Activated CD4-positive, alpha-beta T cell treated with anti-CD3 and anti-CD28 coated beads, Interleukin-2, amount 10 ng/mL, durations not matched to agents 24 days and 14 days (primary cell): ENCODE results near the gene GTSE1. TPM values are rescaled to one million over a fixed set of nuclear protein-coding genes. Genes with fewer than 3 reads are reported as not detected.

ENCODE experiments used
- DNase-seq: peaks from one replicate; pipeline ENCODE4 v3.0.0; 2022
- H3K27ac Mint-ChIP-seq: one replicate; pipeline ENCODE4 v1.8.0; 2022; ENCODE audit warnings: mild to moderate bottlenecking, mixed read lengths
- H3K27me3 Mint-ChIP-seq: one replicate; pipeline ENCODE4 v1.8.0; 2022; ENCODE audit warnings: mixed read lengths
- H3K36me3 Mint-ChIP-seq: one replicate; pipeline ENCODE4 v1.8.0; 2022; ENCODE audit warnings: low read depth, mild to moderate bottlenecking, mixed read lengths
- H3K4me1 Mint-ChIP-seq: one replicate; pipeline ENCODE4 v1.8.0; 2021; ENCODE audit warnings: mixed read lengths
- H3K4me3 Mint-ChIP-seq: one replicate; pipeline ENCODE4 v1.8.0; 2022; ENCODE audit warnings: mild to moderate bottlenecking, moderate library complexity, mixed read lengths
- H3K9me3 Mint-ChIP-seq: one replicate; pipeline ENCODE4 v1.8.0; 2021; ENCODE audit warnings: mixed read lengths
- intact Hi-C: fragments of 100-400 bp; cut with micrococcal nuclease; formaldehyde crosslinking; loops from one replicate; pipeline ENCODE4 v1.15.1; 2023
- total RNA-seq: library from RNA; stranded (reverse); gene quantifications from 2 replicates; pipeline ENCODE4 v1.2.3, GENCODE V29; 2022

Gene GTSE1
- total RNA-seq, 1 donor from 2014 or later, result 37.6 TPM

DNA sequence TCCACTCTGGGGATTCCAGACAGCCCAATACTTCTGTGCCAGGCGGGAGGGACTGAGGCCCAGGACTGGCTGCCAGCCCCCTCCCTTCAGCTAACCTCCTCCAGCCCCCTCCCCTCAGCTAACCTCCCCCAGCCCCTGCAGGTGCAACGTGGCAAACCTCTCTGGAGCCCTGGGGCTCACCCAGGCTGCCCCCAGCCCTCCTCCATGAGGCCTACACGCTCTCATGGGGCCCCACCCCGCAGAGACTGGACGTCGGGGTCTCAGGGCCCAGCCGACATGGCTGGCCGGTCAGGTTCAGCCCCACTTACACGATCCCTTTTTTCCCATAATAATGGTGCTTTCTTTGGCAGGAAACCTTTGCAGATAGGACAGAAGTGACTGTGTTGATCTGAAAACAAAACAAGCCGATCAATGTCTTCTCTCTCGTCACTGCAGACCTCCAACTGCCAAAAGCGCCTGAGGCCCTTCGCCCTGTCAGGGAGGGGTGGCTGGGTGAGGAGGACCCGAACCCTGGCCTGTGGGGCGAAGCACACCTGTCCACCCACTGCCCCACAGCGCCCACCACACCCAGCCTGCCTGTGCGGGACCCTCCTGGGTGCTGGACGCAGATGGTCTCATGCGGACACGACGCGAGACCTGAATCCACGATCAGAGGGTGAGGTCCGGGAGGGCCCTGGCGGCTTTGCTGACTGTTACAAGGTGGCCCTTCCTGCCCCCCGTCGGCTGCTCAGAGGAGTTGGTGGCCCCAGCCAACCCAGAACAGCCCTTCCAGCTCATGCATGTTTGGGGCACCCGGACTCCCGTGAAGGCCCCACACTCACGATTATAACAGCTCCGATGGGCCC lies 72.4 kb downstream of the GTSE1 start:
- no peaks in the 10 kb centered on the region for H3K9me3 Mint-ChIP-seq

DNA sequence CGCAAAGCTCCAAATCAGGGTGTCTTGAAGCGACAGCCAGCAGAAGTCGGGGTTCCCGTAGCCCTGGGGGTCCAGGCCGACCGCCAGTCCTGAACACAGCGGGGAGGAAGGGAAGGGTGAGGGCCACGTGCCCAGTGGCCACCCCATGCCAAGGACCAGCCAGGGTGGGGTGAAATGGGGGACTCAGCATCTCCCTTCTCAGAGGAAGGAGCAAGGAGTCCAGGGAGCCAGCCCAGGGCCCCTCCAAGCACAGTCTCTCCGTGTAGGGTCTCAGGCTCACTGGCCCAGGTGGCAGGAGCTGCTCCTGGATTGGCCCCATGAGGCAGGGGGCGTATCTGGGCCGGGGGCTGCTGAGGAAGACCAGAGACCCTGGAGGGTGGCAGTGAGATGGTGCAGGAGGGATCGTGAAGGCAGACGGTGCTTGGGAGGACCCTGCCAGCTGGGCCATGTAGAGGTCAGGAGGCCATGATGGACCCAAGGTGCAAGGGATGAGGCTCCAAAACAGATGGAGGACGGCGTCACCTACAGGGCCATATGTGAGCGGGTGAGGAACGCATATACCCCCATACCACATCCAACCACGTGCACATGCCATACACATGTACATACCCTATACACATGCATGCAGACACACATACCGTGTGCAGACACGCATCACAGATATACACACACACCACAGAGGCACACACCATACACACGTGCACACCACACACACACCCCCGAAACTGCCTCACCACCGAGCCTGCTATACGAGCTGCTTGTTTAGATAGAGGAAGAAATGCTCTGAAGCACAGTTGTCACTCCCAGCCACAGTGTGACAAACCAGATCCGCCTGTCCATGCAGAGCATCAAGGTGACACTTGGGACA lies 73.3 kb downstream of the GTSE1 start:
- intact Hi-C loops, result no loop called here
- no peaks in the 10 kb centered on the region for H3K36me3 Mint-ChIP-seq
- H3K27ac Mint-ChIP-seq, result no peak overlapping the region
- no peaks in the 10 kb centered on the region for H3K9me3 Mint-ChIP-seq
- DNase-seq, result no peak
- H3K27me3 Mint-ChIP-seq, result peaks cover 14% of the 10 kb centered on the region
- H3K4me3 Mint-ChIP-seq, result no peak overlapping the region
- peaks cover 5% of the 10 kb centered on the region for H3K4me1 Mint-ChIP-seq

More for the DNA sequence above, 72.4 kb downstream of the GTSE1 start:
- DNase-seq, result no peak
- Mint-ChIP-seq H3K4me3 (no peak overlapping the region), H3K36me3 (no peaks in the 10 kb centered on the region), H3K27me3 (peaks cover 9% of the 10 kb centered on the region), H3K4me1 (peaks cover 5% of the 10 kb centered on the region), H3K27ac (no peak overlapping the region)
- intact Hi-C loops, result no loop called here

- H3K27me3 Mint-ChIP-seq, result peaks cover 17% of the 10 kb centered on the region
- H3K4me1 Mint-ChIP-seq, result peaks cover 5% of the 10 kb centered on the region
- peaks cover under 1% of the 10 kb centered on the region for H3K9me3 Mint-ChIP-seq
- H3K27ac Mint-ChIP-seq, result no peak overlapping the region
- DNase-seq, result no peak
- intact Hi-C loops, result no loop called here
- H3K4me3 Mint-ChIP-seq, result no peak overlapping the region
- H3K36me3 Mint-ChIP-seq, result no peaks in the 10 kb centered on the region
Measured at GRCh38 chr22:46370584-46371291, 74.1 kb downstream of the GTSE1 start.

DNA sequence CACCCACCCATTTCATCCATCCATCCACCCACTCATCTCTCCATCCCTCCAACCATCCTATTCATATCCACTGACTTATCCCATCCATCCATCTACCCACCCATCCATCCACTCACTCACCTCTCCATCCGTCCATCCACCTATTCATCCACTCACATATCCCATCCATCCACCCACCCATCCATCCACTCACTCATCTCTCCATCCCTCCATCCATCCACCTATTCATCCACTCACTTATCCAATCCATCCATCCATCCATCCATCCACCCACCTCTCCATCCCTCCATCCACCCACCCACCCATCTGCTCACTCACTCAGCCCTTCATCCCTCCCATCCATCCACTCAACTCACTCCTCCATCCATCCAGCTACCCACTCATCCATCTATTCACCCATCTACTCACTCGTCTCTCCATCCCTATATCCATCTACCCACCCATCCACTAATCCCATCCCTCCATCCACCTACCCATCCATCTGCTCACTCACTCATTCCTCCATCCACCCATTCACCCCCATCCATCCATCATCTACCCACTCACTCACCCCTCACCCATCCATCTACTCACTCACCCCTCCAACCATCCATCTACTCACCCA lies 75.1 kb downstream of the GTSE1 start:
- Mint-ChIP-seq H3K27ac (no peak overlapping the region), H3K9me3 (peaks cover 4% of the 10 kb centered on the region), H3K4me1 (peaks cover 5% of the 10 kb centered on the region)

DNA sequence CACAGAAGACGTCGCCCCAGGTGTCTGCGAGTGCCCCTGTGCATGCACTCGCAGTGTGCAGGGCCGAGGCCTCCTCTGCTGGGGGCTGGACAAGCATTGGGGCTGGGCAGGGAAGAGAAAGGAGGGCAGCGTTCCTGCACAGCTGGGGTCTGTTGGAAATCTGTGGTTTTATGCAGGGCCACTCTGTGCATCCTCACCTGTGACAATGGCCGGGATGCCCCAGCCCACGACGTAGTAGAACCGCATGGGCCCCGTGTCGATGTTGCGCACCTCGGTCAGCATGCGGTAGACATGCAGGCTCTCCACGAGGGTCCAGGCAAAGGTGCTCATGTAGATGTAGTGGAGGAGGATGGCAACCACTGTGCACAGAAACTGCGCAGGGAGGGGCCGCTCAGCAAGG lies 76.0 kb downstream of the GTSE1 start:
- Mint-ChIP-seq H3K27ac (no peak overlapping the region), H3K27me3 (peaks cover 20% of the 10 kb centered on the region), H3K36me3 (no peaks in the 10 kb centered on the region), H3K4me1 (peaks cover 5% of the 10 kb centered on the region), H3K9me3 (peaks cover 4% of the 10 kb centered on the region), H3K4me3 (no peak overlapping the region)
- intact Hi-C loops, result no loop called here
- no peak for DNase-seq

More for the DNA sequence above, 75.1 kb downstream of the GTSE1 start:
- Mint-ChIP-seq H3K36me3 (no peaks in the 10 kb centered on the region), H3K4me3 (no peak overlapping the region), H3K27me3 (peaks cover 20% of the 10 kb centered on the region)
- no peak for DNase-seq
- intact Hi-C loops, result no loop called here

DNA sequence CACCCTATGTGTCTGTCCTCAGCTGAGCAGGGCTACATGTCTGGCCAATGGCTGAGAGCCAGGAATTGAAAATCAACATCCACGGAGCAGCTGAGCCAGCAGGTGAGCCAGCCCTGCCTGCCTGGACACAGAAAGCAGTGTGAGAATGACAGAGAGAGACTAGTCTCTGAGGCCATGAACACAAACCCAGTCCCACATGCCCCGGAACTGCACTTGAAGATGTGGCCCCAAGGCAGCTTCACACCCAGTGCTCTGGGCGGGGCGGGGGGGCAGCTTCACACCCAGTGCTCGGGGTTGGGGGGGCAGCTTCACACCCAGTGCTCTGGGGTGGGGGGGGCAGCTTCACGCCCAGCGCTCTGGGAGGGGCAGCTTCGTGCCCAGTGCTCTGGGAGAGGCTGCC lies 76.5 kb downstream of the GTSE1 start:
- Mint-ChIP-seq H3K27me3 (peaks cover 20% of the 10 kb centered on the region), H3K36me3 (no peaks in the 10 kb centered on the region), H3K27ac (no peak overlapping the region), H3K9me3 (peaks cover 4% of the 10 kb centered on the region), H3K4me3 (no peak overlapping the region), H3K4me1 (peaks cover 3% of the 10 kb centered on the region)
- DNase-seq, result no peak
- intact Hi-C loops, result no loop called here

- Mint-ChIP-seq H3K9me3 (peaks cover 4% of the 10 kb centered on the region), H3K27me3 (peaks cover 20% of the 10 kb centered on the region), H3K4me1 (peaks cover 3% of the 10 kb centered on the region), H3K27ac (no peak overlapping the region), H3K4me3 (no peak overlapping the region), H3K36me3 (no peaks in the 10 kb centered on the region)
- no peak for DNase-seq
- intact Hi-C loops, result no loop called here
Measured at GRCh38 chr22:46373921-46374662, 77.4 kb downstream of the GTSE1 start.

DNA sequence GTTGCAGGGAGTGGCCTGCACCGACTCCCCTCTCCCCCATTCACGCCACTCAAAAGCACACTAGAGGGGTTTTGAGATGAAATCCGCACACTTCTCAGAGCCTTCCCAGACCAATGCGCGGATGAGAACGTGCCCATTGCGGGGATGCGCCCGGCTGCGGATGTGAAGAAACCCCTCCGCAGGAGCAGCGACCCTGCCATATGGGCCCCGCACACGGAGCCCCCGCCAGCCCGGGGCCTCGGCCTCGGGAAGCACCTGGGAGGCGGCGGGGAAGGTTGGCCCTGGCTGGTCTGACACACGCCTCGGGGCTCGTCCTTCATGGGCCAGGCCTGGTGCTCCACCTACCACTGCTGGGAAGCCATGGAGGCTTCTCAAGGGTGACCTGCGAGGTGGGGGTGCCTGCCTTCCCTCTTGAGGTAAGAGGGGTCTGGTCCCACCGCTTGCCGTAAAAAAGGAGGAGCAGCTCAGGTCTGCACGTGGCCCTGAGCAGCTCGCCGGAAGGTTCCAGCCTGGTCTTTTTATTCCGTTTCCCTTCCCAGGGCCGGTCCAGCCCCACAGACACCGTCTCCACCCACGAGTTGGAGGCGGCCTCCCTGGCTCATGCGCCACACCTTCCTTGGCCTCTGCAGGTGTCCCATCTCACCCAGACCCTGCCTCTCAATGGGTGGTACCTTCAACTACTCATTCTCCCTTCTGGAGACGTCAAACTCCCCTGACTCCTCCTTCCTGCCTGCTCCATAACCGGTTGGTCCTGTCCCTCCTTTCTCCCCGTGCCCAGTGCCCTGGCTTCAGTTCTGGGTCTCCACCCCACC lies 78.2 kb downstream of the GTSE1 start:
- intact Hi-C loops, result no loop called here
- Mint-ChIP-seq H3K9me3 (peaks cover 4% of the 10 kb centered on the region), H3K4me1 (peaks cover 3% of the 10 kb centered on the region), H3K4me3 (no peak overlapping the region), H3K27me3 (peaks cover 20% of the 10 kb centered on the region), H3K36me3 (no peaks in the 10 kb centered on the region), H3K27ac (no peak overlapping the region)
- no peak for DNase-seq

- intact Hi-C loops, result no loop called here
- Mint-ChIP-seq H3K4me3 (no peak overlapping the region), H3K36me3 (no peaks in the 10 kb centered on the region), H3K9me3 (peaks cover 4% of the 10 kb centered on the region), H3K27ac (no peak overlapping the region), H3K4me1 (peaks cover 3% of the 10 kb centered on the region), H3K27me3 (peaks cover 20% of the 10 kb centered on the region)
- DNase-seq, result no peak
Measured at GRCh38 chr22:46376111-46376510, 79.4 kb downstream of the GTSE1 start.

DNA sequence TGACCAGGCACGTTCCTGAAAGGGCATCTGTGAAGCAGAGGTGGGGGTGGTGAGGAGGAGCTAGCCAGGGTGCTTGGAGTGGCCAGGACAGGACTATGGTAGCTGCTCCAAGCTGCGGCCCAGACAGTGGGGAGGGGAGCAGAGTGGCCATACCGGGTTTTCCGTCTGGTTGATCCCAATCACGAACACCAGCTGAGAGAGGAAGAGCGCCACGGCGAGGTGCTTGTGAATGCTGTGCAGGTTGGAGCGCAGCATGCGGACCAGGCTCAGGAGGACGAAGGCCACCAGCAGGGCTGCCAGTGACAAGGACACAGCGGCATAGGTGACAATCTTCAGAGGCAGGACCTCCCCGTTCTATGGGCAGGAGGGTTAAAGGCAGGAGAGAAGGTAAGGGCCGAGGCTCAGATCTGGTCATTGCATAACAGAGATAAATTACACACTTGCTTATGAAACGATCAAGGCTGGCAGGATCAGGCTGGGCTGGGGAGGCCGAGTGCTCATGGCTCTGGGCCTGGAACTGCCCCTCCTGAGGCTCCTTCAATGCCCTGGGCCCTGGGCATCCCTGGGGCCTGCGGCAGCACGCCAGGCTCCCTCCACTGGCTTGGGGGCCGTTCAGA lies 80.3 kb downstream of the GTSE1 start:
- H3K9me3 Mint-ChIP-seq, result peaks cover 4% of the 10 kb centered on the region
- H3K27me3 Mint-ChIP-seq, result peaks cover 20% of the 10 kb centered on the region
- no peak for DNase-seq
- H3K4me3 Mint-ChIP-seq, result no peak overlapping the region
- no peaks in the 10 kb centered on the region for H3K36me3 Mint-ChIP-seq
- H3K27ac Mint-ChIP-seq, result no peak overlapping the region
- H3K4me1 Mint-ChIP-seq, result no peaks in the 10 kb centered on the region
- intact Hi-C loops, result no loop called here

DNA sequence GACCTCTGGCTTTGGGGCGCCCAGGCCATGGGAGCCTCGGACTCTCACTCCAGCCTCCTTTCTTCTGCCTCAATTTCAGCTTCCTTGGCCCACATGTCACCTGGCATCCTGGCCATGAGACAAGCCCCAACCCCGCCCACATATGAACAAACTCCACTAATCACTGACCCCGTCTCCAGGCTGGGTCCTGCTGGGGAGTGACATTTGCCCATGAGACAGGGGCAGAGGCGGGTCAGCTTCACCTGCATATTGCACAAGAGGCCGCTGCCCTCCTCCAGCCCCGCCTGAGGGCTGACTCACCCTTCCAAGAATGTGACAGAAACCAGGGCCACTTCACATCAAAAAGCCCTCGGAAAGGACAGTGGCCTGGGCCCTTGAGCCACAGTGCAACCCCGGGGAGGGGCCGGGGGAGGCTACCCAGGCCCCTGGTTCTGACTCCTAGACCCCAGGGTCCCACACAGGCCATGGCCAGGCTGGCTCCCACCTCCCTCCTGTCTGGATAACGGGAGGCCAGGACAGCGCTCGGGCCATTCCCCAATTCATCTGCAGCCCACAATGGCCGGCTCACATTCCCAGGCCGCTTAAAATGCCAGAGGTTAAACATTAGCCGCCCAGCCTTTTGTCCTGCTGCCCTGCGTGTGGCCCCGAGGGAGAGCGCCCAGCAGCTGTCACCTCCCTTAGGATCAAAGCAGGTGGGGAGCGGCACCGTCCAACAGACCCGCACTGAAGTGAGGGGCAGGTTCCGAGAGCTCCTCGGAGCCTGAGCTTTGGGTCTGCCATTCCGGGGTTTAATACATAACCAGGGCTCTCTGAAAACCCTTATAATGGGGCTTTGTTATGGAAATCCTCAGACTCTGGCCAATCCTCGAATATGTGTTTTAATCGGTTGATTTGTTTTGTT lies 81.1 kb downstream of the GTSE1 start:
- Mint-ChIP-seq H3K27me3 (peaks cover 19% of the 10 kb centered on the region), H3K4me3 (no peak overlapping the region), H3K27ac (no peak overlapping the region), H3K9me3 (peaks cover 4% of the 10 kb centered on the region), H3K4me1 (no peaks in the 10 kb centered on the region), H3K36me3 (no peaks in the 10 kb centered on the region)
- no peak for DNase-seq
- intact Hi-C loops, result no loop called here
